Natural killer cell (primary cell): ENCODE data around the gene SETBP1. TPM values are rescaled to one million over a fixed set of nuclear protein-coding genes. Genes with fewer than 3 reads are reported as not detected.

ENCODE experiments used
- ATAC-seq, 3 donors: fragments of 150-1000 bp in 2 of 3; fragments of 200-7000 bp in 1 of 3; cut with Tn5 transposase; 1 replicate in 1 of 3; 2 replicates in 2 of 3; pipeline ENCODE4 v1.10.0; 2021; ENCODE audit warnings: mild to moderate bottlenecking in 2 of 3, moderate library complexity in 2 of 3
- DNase-seq, 2 donors: peaks; one replicate each; pipeline versions ENCODE4 v3.0.0 to v3.0.0-alpha.2; 2013 to 2021; ENCODE audit warnings: mixed read lengths in 1 of 2
- H3K27ac ChIP-seq: one replicate; pipeline ENCODE4 v1.5.1; 2013; ENCODE audit warnings: mild to moderate bottlenecking, low read length
- H3K27me3 ChIP-seq: one replicate; pipeline ENCODE4 v1.6.1; 2013; ENCODE audit warnings: low read length; ENCODE audit not compliant: control insufficient read depth, insufficient read depth
- H3K36me3 ChIP-seq: one replicate; pipeline ENCODE4 v1.6.1; 2013; ENCODE audit warnings: low read length; ENCODE audit not compliant: control insufficient read depth, insufficient read depth
- H3K4me1 ChIP-seq: one replicate; pipeline ENCODE4 v1.6.1; 2013; ENCODE audit warnings: low read length; ENCODE audit not compliant: control insufficient read depth, insufficient read depth
- H3K4me3 ChIP-seq: one replicate; pipeline ENCODE4 v1.5.1; 2013; ENCODE audit warnings: low read length
- H3K9me3 ChIP-seq: one replicate; pipeline ENCODE4 v1.6.1; 2013; ENCODE audit warnings: low read length; ENCODE audit not compliant: control insufficient read depth, insufficient read depth
- H3K27ac Mint-ChIP-seq, 2 donors: one replicate each; pipeline ENCODE4 v1.8.0; 2022; ENCODE audit warnings: mild to moderate bottlenecking in 2 of 2, mixed read lengths in 2 of 2, moderate library complexity in 1 of 2
- H3K27me3 Mint-ChIP-seq, 2 donors: one replicate each; pipeline ENCODE4 v1.8.0; 2022; ENCODE audit warnings: low read depth in 2 of 2, mixed read lengths in 2 of 2
- H3K36me3 Mint-ChIP-seq: one replicate; pipeline ENCODE4 v1.8.0; 2022; ENCODE audit warnings: mixed read lengths
- H3K4me1 Mint-ChIP-seq, 2 donors: one replicate each; pipeline ENCODE4 v1.8.0; 2022; ENCODE audit warnings: mixed read lengths in 2 of 2
- H3K4me3 Mint-ChIP-seq: one replicate; pipeline ENCODE4 v1.8.0; 2022; ENCODE audit warnings: mild to moderate bottlenecking, moderate library complexity, mixed read lengths
- H3K9me3 Mint-ChIP-seq, 2 donors: one replicate each; pipeline ENCODE4 v1.8.0; 2022; ENCODE audit warnings: mixed read lengths in 2 of 2
- CTCF ChIP-seq: fragments of 200-600 bp; IDR thresholded peaks from one replicate; pipeline ENCODE4 v1.8.0; 2022; ENCODE audit warnings: antibody characterized with exemption
- WGBS: methylation state at CpG from one replicate; pipeline ENCODE4 v1.1.7; 2013; ENCODE audit warnings: missing lambda C conversion rate; ENCODE audit not compliant: insufficient coverage; 5-methylcytosine and 5-hydroxymethylcytosine counted together
- intact Hi-C: fragments of 100-400 bp; cut with micrococcal nuclease; formaldehyde crosslinking; loops from one replicate; pipeline ENCODE4 v1.14.2; 2022
- total RNA-seq, 4 donors: library from RNA; stranded (reverse); fragments of 120-200 nt in 1 of 4; gene quantifications; one replicate each; pipeline versions ENCODE4 v1.2.3 to v1.2.4, GENCODE V29; 2013 to 2022

The SETBP1 gene
- total RNA-seq, 3 donors from 2014 or later (not counting 1 experiment from before 2014, with no cell fraction given) = 36.0 to 46.6 (median 41.2) TPM

GRCh38 chr18:44733069-44733753 is 52.5 kb downstream of the SETBP1 start:
- peak in 1 of 2 donors; percentile 15 for DNase-seq
- Mint-ChIP-seq H3K9me3 (no peaks in the 10 kb centered on the region), H3K27ac (peak overlapping the region; percentile 39 to 64), H3K27me3 (peaks cover 0 to 3% of the 10 kb centered on the region in 2 donors), H3K36me3 (no peaks in the 10 kb centered on the region), H3K4me3 (peak overlapping the region; percentile 25), H3K4me1 (peaks cover 73 to 76% of the 10 kb centered on the region in 2 donors)
- no peak for TF ChIP-seq CTCF
- no peak overlapping the region for H3K27ac ChIP-seq
- no peak overlapping the region for H3K4me3 ChIP-seq
- ATAC-seq = no peak
- no peaks in the 10 kb centered on the region for H3K9me3 ChIP-seq
- intact Hi-C loops = no loop called here
- no peaks in the 10 kb centered on the region for H3K27me3 ChIP-seq
- H3K36me3 ChIP-seq = no peaks in the 10 kb centered on the region
- WGBS = 78% methylated on average over 6 of the region's 8 CpGs
- peaks cover 47% of the 10 kb centered on the region for H3K4me1 ChIP-seq

- peaks cover 0 to 3% of the 10 kb centered on the region in 2 donors for H3K27me3 Mint-ChIP-seq
- intact Hi-C loops = no loop called here
- H3K4me3 ChIP-seq = no peak overlapping the region
- H3K4me1 Mint-ChIP-seq = peaks cover 66 to 69% of the 10 kb centered on the region in 2 donors
- no peaks in the 10 kb centered on the region for H3K36me3 ChIP-seq
- H3K27me3 ChIP-seq = no peaks in the 10 kb centered on the region
- H3K27ac ChIP-seq = no peak overlapping the region
- H3K27ac Mint-ChIP-seq = peak overlapping the region; percentile 39 to 64
- peak overlapping the region; percentile 25 for H3K4me3 Mint-ChIP-seq
- no peaks in the 10 kb centered on the region for H3K9me3 Mint-ChIP-seq
- H3K4me1 ChIP-seq = peaks cover 42% of the 10 kb centered on the region
- no peaks in the 10 kb centered on the region for H3K9me3 ChIP-seq
- no peaks in the 10 kb centered on the region for H3K36me3 Mint-ChIP-seq
- WGBS = 89% methylated on average over 2 of the region's 3 CpGs
- TF ChIP-seq CTCF = no peak
- no peak for DNase-seq
- no peak for ATAC-seq
Observed at GRCh38 chr18:44733754-44734465, 53.2 kb downstream of the SETBP1 start.

DNA sequence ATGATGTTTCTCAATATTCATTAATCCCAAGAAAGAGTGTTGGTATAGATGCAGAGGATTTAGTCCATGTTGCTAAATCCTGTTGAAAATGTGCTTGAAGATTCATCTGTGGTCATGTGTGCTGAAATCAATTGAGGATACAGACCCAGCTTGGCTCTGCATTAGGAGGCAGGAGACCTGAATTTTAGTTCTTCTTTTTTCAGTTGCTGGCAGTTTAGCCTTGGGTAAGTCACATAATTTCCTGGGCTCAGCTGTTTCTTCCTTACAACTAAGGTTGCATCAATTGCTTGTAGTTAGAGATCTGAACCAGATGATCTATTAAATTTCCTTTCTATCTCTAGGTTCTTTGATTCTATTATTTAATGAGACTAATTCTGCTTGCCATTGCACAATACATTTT is 54.4 kb downstream of the SETBP1 start:
- DNase-seq (no peak), ATAC-seq (no peak)
- H3K36me3 ChIP-seq = no peaks in the 10 kb centered on the region
- H3K4me3 Mint-ChIP-seq = no peak overlapping the region
- H3K4me1 Mint-ChIP-seq = peaks cover 55 to 63% of the 10 kb centered on the region in 2 donors
- no peak overlapping the region for H3K27ac Mint-ChIP-seq
- H3K27me3 Mint-ChIP-seq = peaks cover 0 to 3% of the 10 kb centered on the region in 2 donors
- intact Hi-C loops = no loop called here
- H3K36me3 Mint-ChIP-seq = no peaks in the 10 kb centered on the region
- no peaks in the 10 kb centered on the region for H3K27me3 ChIP-seq
- no peak overlapping the region for H3K4me3 ChIP-seq
- H3K9me3 Mint-ChIP-seq = no peaks in the 10 kb centered on the region
- TF ChIP-seq CTCF = no peak
- H3K4me1 ChIP-seq = peaks cover 30% of the 10 kb centered on the region
- H3K27ac ChIP-seq = no peak overlapping the region
- H3K9me3 ChIP-seq = no peaks in the 10 kb centered on the region
